ENCODE results near the gene PDP2. TPM values are rescaled to one million over a fixed set of nuclear protein-coding genes. Genes with fewer than 3 reads are reported as not detected.

PDP2 gene
- total and polyA plus RNA-seq, 2 of the 4 experiments (the other 2 are of a cell fraction): 5.3 to 16.8 TPM

DNA sequence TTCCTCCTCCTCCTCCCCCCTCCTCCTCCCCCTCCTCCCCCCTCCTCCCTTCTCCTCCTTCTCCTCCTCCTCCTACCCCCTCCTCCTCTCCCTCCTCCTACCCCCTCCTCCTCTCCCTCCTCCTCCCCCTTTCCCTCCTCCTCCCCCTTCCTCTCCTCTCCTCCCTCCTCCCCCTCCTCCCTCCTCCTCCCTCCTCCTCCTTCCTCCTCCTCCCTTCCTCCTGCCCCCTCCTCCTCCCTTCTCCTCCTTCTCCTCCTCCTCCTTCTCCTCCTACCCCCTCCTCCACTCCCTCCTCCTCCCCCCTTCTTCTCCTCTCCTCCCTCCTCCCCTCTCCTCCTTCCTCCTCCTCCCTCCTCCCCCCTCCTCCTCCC is 6.6 kb upstream of the PDP2 start:
- H2AFZ ChIP-seq (replicated peaks; ENCODE audit: low read length, poor library complexity): no peak overlapping the region
- no peaks in the 10 kb centered on the region for H3K9me3 ChIP-seq (ENCODE audit: control insufficient read depth, insufficient read depth, low read length)
- H2BK120ac ChIP-seq (ENCODE audit: low read depth, low read length): peak overlapping the region; percentile 98; the same call in 1 of the 2 replicates
- peak overlapping the region; percentile 99 for H3K4ac ChIP-seq (ENCODE audit: low read depth, low read length)
- CTCF ChIA-PET: interaction anchor here (0.6 to 1.5 kb wide), 9 partner anchors 9 to 271 kb away, joined by 3 to 9 read pairs (median 4); partner anchors contain the start of gene NAE1
- H3K18ac ChIP-seq (ENCODE audit: low read depth, low read length): no peak overlapping the region
- H4K8ac ChIP-seq (ENCODE audit: low read depth in 2 of 2, low read length in 2 of 2): peak overlapping the region; percentile 58 to 71; a peak in 2 of 4 replicates
- H3K4me3 ChIP-seq (ENCODE audit: insufficient read depth, low read depth, low read length): no peak overlapping the region
- H2BK20ac ChIP-seq (ENCODE audit: low read depth, low read length): no peak overlapping the region
- peak overlapping the region; percentile 99 for H2AK5ac ChIP-seq (ENCODE audit: low read depth, low read length)
- peak overlapping the region; percentile 50 for H2BK5ac ChIP-seq (ENCODE audit: low read depth, low read length, poor library complexity, severe bottlenecking)
- H4K91ac ChIP-seq (ENCODE audit: insufficient read depth, low read depth, low read length): peak overlapping the region; percentile 97; the same call in 1 of the 2 replicates
- no peak overlapping the region for H3K4me2 ChIP-seq (ENCODE audit: low read depth, low read length)
- intact Hi-C loops (cut with micrococcal nuclease) (loop anchor here (1.0 to 5.0 kb wide), 3 partner anchors 43 to 265 kb away; partner anchors contain the start of gene NAE1), dilution Hi-C loops (cut with HindIII; ENCODE audit: low sequenced_read_pairs, unreplicated experiment) (no loop called here), in situ Hi-C loops (cut with MboI; ENCODE audit: low sequenced_read_pairs) (no loop called here)
- peaks cover 12% of the 10 kb centered on the region for H3K4me1 ChIP-seq (ENCODE audit: control insufficient read depth, insufficient read depth, low read length)
- H2AK9ac ChIP-seq (replicated peaks; ENCODE audit: low read depth, low read length, poor library complexity): no peak overlapping the region
- no peaks in the 10 kb centered on the region for H3K36me3 ChIP-seq (ENCODE audit: control insufficient read depth, insufficient read depth, low read length)
- ATAC-seq (ENCODE audit: low read depth): no peak
- DNase-seq: no peak
- H3K27me3 ChIP-seq (ENCODE audit: control insufficient read depth, insufficient read depth, low read length): no peaks in the 10 kb centered on the region
- TF ChIP-seq POLR2A (IDR thresholded peaks at IDR 0.05; ENCODE audit: low read depth, low read length): no peak
- H4K20me1 ChIP-seq (ENCODE audit: insufficient read depth, low read length): peaks cover 3% of the 10 kb centered on the region; the same call in 1 of the 2 replicates
- peaks cover 10% of the 10 kb centered on the region for H3K9me1 ChIP-seq (ENCODE audit: insufficient read depth, low read length)
- H3K56ac ChIP-seq (ENCODE audit: extremely low read depth, insufficient read depth, low read length): no peak overlapping the region
- no peak overlapping the region for H3K23ac ChIP-seq (ENCODE audit: low read depth, low read length)
- no peak overlapping the region for H3K9ac ChIP-seq (ENCODE audit: low read depth, low read length)
- no peaks in the 10 kb centered on the region for H3K79me1 ChIP-seq (ENCODE audit: low read depth in 1 of 2, low read length in 2 of 2)
- no peak overlapping the region for H2BK15ac ChIP-seq (ENCODE audit: low read depth, low read length)
- no TSS peak for BruUV-seq (replicated peaks)
- no peak overlapping the region; the same call in 1 of the 2 replicates for H3K14ac ChIP-seq (replicated peaks; ENCODE audit: low read depth, low read length)
- H3K27ac ChIP-seq (ENCODE audit: insufficient read depth, low read length): peak overlapping the region; percentile 76
- POLR2A ChIA-PET (ENCODE audit: unreplicated experiment): no interaction called here
- H4K5ac ChIP-seq (ENCODE audit: low read depth, low read length): no peak overlapping the region
